ENCODE results near the gene NCK1.

DNA sequence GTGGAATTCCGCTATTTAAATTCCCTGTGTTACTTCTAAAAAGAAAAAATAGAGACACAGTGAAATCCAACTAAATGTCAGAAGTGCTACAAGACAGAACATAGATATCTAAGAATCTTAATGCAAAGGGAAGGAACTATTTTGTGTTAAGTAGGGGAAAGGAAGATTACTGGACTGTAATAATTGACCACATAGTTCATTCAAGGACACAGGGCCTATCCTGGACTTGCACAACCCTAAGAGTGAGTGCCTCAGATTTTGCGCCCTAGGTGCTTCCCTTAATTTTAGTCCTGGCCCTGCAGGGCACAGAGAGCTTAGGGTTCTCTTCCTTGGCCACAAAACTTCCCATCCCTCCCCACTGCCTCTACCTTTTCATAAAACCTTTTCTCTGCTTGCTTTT lies 92.2 kb downstream of the NCK1 start:
- no peak for TF ChIP-seq POLR2A (IDR thresholded peaks at IDR 0.05; ENCODE audit: low read length)
- TF ChIP-seq GATA1 (IDR thresholded peaks at IDR 0.05; ENCODE audit: low read depth, low read length), result no peak

Measured in erythroblast (primary cell).